Activated CD4-positive, alpha-beta T cell treated with anti-CD3 and anti-CD28 coated beads, Interleukin-2, amount 50 U/mL, for 1 hour (primary cell): Measurements from ENCODE around the gene NOG.

ENCODE experiments used
- DNase-seq: peaks from one replicate; pipeline ENCODE4 v3.0.0-alpha.2; 2020

The NOG gene

DNA sequence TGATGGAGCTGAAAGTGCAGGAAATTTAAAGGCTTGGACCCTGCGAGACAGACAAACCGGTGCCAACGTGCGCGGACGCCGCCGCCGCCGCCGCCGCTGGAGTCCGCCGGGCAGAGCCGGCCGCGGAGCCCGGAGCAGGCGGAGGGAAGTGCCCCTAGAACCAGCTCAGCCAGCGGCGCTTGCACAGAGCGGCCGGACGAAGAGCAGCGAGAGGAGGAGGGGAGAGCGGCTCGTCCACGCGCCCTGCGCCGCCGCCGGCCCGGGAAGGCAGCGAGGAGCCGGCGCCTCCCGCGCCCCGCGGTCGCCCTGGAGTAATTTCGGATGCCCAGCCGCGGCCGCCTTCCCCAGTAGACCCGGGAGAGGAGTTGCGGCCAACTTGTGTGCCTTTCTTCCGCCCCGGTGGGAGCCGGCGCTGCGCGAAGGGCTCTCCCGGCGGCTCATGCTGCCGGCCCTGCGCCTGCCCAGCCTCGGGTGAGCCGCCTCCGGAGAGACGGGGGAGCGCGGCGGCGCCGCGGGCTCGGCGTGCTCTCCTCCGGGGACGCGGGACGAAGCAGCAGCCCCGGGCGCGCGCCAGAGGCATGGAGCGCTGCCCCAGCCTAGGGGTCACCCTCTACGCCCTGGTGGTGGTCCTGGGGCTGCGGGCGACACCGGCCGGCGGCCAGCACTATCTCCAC lies at the start of gene NOG:
TSS of gene NOG (plus strand) at position 54 of the 674 bp plus-strand sequence. CDS start at position 579, 525 bp downstream.
- peak; percentile 40 for DNase-seq

DNA sequence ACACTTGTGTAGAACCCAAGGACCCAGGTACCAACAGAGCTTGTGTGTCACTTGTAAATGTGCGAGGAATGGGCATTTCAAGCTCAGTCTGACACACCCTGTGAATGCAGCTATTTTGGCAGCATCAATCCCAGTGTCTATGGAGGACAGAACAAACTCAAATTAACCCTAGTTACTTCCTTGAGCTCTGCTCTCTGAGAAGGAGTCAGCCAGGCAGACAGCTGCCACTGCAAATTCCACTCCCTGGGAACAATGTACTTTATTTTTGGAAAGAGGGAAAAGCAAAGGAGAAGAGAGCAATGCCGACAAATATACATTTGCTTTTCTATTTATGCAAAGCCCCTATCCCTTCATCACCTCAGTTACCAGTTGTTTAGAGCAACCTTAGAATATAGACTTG lies 48.4 kb upstream of the NOG start:
- no peak for DNase-seq

- DNase-seq = no peak
Observed at GRCh38 chr17:56545930-56546329, 47.6 kb upstream of the NOG start.

GRCh38 chr17:56548661-56549060 lies 44.8 kb upstream of the NOG start:
- no peak for DNase-seq

GRCh38 chr17:56549501-56549900 lies 44.0 kb upstream of the NOG start:
- DNase-seq = no peak

- DNase-seq = no peak
Observed at GRCh38 chr17:56557682-56558081, 35.8 kb upstream of the NOG start.

DNA sequence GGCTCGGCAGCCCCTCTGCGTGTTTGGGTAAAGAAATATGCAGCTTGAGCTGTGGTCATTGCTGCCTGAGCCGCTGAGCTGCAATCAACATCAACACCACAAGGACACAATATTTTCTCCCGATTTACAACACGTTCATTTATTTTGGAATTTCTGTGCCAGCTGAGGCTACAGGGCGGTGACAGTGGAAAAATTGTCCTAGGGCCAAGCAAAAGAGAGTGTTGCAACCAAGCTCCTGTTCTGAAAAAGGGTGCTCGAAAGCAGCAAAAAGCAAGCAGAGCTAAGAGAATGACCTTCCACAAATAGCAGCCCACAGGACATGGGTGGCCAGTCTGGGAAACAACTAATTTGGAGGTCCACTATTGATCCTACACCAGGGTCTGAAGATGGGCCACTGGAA lies 35.4 kb upstream of the NOG start:
- no peak for DNase-seq

- no peak for DNase-seq
Observed at GRCh38 chr17:56570199-56570598, 23.3 kb upstream of the NOG start.

- DNase-seq = no peak
Observed at GRCh38 chr17:56571456-56571855, 22.0 kb upstream of the NOG start.

DNA sequence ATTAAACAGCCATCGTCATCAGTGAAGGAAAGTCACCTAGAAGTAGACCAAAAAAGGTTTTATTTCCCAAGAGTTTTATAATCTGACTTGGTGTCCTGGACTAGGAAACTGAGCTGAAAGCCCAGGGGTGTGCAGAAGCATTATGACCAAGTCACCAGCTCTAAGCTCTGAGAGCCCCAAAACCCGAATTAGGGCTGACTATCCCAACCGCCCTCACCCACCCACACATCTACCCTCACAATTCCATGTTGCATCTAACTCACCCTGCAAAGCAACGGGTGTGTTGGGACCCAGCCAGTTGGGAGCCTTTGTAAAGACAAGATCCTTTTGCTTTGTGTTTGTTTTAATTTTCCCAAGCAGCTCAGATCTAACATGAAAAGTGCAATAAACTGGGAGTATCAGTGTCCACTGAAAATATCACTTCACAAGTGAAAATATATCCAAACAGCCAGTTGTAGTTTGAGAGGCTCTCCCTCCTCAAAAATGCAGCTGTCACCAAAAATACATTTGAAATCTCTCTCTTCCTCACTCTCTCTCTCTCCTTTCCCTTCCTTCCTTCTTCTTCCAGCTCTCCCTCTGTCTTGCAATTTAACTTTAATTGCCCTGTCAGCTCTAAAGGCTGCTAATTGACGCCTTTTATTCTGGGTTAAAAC lies 16.2 kb upstream of the NOG start:
- DNase-seq = no peak

GRCh38 chr17:56577843-56578204 lies 15.7 kb upstream of the NOG start:
- DNase-seq = no peak

DNA sequence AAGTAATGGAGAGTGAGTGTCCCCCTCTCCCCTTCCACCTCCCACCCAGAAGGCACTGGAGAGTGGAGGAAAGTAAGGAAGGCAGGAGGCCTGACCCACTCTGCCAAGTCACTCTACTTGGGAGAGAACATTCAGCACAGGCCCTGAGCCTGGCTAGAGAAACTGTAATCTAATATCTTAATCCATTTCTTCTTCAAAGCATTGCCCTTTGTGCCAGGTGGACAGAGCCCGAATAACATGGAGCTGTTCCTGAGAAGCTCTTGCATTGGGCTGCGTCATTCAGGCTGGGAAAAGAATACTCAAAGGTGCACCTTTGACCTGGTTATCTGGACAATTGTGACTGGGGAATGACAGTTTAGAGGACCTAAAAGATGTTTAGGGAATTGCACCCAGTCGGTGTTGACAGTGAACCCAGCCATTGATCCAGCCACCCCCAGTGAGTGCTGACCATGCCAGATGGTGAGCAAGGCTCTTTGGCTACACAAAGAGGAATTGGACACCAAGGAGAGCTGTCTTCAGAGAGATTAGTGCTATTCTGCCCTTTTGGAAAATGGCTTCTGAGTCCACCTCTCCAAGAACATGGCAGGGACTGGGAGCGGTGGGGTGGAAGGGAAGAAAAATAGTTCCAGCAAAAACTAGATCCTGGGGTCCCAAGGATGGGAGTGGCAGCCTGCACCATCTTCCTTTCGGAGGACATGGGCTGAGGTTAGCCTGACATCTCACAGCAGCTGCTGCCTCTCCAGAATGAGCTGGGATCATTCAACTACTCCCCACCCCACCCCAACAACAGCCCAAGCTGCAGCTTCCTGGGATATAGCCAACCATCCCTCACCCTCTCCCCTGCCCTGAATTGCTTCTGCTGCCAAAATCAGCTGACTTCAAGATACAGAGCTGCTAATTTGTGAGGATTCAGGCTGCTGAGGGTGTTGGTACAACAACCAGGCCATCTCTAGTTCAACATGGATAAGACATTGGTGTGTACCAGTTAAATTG lies 11.6 kb upstream of the NOG start:
- no peak for DNase-seq

- DNase-seq = no peak
Observed at GRCh38 chr17:56583772-56584171, 9.7 kb upstream of the NOG start.

DNA sequence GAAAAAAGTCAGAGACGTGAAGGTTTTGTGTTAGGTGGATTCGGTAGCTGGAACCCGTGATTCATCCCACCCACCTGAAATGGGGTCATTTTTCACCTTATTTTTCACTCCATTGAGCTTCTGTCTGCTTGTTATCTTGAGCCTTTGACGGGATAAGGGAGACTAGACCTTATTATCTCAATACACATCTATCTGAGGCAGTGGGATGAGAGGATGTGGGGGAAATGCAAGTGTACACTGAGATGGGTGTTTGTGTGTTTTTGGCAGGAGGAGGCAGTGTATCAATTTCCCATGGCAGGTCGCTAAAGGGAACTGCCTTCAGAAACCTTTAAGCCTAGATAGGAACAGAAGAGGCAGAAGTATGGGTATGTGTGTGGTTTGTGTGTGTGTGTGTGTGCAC lies 6.2 kb upstream of the NOG start:
- DNase-seq = no peak

DNA sequence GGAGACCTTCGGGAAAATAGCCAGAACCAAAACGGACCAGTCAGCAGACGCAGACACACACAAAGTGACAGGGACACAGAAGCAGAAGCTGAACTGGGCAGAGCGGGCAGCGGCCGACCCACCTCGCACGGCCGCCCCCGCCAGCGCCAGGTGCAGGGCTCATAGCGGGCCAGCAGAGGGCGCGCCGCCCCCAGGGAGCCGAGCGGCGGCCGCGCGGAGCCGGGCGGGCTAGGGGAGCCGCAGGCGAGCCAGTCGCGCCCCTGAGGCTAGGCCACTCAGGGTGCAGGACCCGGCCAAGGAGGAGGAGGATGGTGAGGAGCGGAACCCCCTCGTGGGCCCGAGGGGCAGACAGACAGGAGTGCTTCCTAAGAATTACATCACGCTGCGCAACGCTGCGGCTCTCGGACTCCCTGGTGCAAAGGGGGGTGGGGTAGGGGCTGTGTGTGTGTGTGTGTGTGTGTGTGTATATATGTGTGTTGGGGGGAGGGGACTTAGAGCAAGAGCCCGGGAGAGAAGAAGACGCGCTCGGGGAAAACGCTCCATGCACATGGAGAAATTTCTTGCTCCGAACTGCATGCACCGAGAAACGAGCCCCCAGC lies 913 bp upstream of the NOG start:
- DNase-seq = peak; percentile 62

DNA sequence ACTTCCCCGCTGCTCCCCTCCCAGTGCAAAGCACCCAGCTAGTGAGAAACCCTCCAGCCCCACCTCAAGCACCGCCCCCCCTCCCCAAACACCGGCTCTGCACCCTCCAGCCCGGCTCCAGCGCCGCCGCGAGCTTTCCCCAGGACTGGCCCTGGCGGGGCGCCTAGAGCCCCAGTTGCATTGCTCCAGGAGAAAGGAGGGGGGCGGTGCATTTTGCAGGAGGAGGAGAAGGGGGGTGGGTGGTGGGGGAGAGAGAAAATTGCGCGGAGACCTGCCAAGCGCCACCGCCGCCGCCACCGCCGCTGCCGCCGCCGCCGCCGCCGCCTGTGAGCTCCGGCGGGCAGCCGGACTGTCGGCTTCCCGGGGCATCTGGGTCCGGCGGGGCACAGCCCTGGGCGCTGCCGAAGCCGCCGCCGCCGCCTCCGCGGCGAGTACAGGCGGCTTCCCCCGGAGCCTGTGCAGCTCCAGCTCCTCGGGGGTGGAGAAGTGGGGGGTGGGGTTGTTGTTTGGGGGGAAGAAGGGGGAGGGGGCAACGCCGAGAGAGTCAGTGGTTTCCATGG lies 333 bp upstream of the NOG start:
- DNase-seq = peak; percentile 48

GRCh38 chr17:56594320-56595107 lies 1.0 kb downstream of the NOG start:
- DNase-seq = peak; percentile 22

DNA sequence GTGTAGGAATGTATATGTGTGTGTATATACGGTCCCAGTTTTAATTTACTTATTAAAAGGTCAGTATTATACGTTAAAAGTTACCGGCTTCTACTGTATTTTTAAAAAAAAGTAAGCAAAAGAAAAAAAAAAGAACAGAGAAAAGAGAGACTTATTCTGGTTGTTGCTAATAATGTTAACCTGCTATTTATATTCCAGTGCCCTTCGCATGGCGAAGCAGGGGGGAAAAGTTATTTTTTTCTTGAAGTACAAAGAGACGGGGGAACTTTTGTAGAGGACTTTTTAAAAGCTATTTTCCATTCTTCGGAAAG lies 1.6 kb downstream of the NOG start:
- no peak for DNase-seq

DNA sequence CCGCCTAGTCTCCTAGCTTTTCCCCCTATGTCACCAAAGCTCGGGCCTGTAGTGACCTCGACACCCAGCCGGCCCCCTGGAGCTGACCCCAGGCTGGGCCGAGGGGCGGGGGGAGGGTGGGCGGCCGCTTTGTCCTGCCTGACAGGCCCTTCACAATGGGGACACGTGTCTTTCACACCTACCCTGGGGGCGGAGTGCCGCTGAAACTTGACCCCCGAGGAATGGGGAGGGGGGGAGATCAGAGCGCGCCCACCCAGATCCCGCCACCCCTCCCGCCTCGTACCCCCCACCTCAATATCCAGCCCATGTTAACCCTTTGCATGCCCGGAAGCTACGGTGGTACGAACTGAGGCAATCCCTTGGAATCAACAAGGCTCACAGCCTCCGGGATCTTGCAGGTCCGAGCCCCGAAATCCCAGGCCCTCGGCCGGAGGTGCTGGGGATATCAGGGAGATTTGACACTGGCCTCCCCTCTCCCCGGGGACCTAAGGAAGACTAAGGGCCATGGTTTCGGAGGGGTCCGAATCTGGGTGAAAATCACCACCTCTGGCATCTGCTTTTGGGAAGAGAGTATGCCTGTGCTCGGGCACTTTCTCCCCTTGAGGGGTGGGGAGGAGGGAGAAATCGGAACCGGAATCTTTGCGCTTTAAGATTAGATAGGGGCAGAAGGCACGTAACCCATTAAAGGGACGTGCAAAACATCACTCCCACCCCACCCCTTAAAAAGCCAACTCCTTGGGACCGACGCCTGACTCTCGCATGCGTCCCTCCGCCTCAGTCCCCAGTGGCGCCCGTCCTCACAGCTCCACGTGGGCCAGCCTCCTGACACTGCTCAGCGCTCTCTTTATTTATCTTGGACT lies 2.6 kb downstream of the NOG start:
- peak; percentile 11 for DNase-seq

GRCh38 chr17:56596691-56597494 lies 3.4 kb downstream of the NOG start:
- DNase-seq = peak; percentile 3
